GM12878 (cell line): ENCODE results near the gene GTPBP6. TPM values are rescaled to one million over a fixed set of nuclear protein-coding genes. Genes with fewer than 3 reads are reported as not detected.

Source experiments
- ATAC-seq: fragments of 200-7000 bp; cut with Tn5 transposase; 3 replicates; pipeline ENCODE4 v1.9.1; 2020; ENCODE audit warnings: mild to moderate bottlenecking, moderate library complexity
- BruUV-seq: library from RNA; stranded (reverse); fragments of 400-500 nt; replicated peaks from 2 replicates; lab custom pipeline; 2021; lab: Mats Ljungman, UMichigan
- CTCF ChIA-PET: fragments of 300-600 bp; sonication (Branson Sonifier 250); formaldehyde crosslinking; extraction: SDS; loops from one replicate; lab custom pipeline; 2021; ENCODE audit warnings: inconsistent platforms; lab: Yijun Ruan, JAX
- POLR2A ChIA-PET: fragments of 350-600 bp; formaldehyde crosslinking; extraction: SDS; loops from one replicate; lab custom pipeline; 2021; ENCODE audit warnings: inconsistent platforms; lab: Charles Lee
- RAD21 ChIA-PET: fragments of 300-600 bp; sonication (Branson Sonifier 250); formaldehyde crosslinking; loops from one replicate; lab custom pipeline; 2023; ENCODE audit warnings: antibody characterized with exemption; ENCODE audit not compliant: unreplicated experiment; lab: Charles Lee
- SMC1A ChIA-PET: fragments of 300-600 bp; sonication (Branson Sonifier 250); formaldehyde crosslinking; loops from one replicate; lab custom pipeline; 2023; ENCODE audit not compliant: unreplicated experiment, uncharacterized antibody; lab: Charles Lee
- DNase-seq: peaks from one replicate; pipeline ENCODE4 v3.0.0-alpha.2; 2011; ENCODE audit warnings: low read depth, low spot score
- FAIRE-seq: peaks from 3 replicates; lab custom pipeline; 2011; peaks lifted over from hg19 to GRCh38; lab: Jason Lieb, UNC
- H2AFZ ChIP-seq: 2 replicates; pipeline ENCODE4 v1.6.0; 2011; ENCODE audit warnings: low read depth, low read length, control low read depth; ENCODE audit not compliant: control insufficient read depth
- H3K27ac ChIP-seq: 2 replicates; pipeline ENCODE4 v1.5.1; 2011; ENCODE audit warnings: control low read depth; ENCODE audit not compliant: control insufficient read depth, insufficient read depth
- H3K27me3 ChIP-seq, 2 experiments: replicated peaks in 1 of 2; 2 replicates each; pipeline versions ENCODE4 v1.6.0 to v1.6.1; 2011; ENCODE audit warnings: low read length in 1 of 2; ENCODE audit not compliant: control insufficient read depth in 2 of 2, insufficient read depth in 2 of 2
- H3K36me3 ChIP-seq, 2 experiments: 2 replicates each; pipeline ENCODE4 v1.5.1; 2011; ENCODE audit warnings: low read length in 1 of 2; ENCODE audit not compliant: control insufficient read depth in 2 of 2, insufficient read depth in 2 of 2
- H3K4me1 ChIP-seq: 2 replicates; pipeline ENCODE4 v1.6.1; 2011; ENCODE audit warnings: mild to moderate bottlenecking, low read length, moderate library complexity, mixed read lengths; ENCODE audit not compliant: control insufficient read depth, insufficient read depth
- H3K4me2 ChIP-seq: 2 replicates; pipeline ENCODE4 v1.6.0; 2011; ENCODE audit warnings: control low read depth; ENCODE audit not compliant: control insufficient read depth, insufficient read depth
- H3K4me3 ChIP-seq: fragments of 200-600 bp; sonication (generic); 2 replicates; pipeline ENCODE4 v1.5.1; 2016
- H3K79me2 ChIP-seq: 2 replicates; pipeline ENCODE4 v1.6.0; 2011; ENCODE audit warnings: low read length; ENCODE audit not compliant: control insufficient read depth, insufficient read depth
- H3K9ac ChIP-seq: 2 replicates; pipeline ENCODE4 v1.8.0; 2011; ENCODE audit warnings: low read length, control low read depth, mixed read lengths; ENCODE audit not compliant: control insufficient read depth, insufficient read depth
- H3K9me3 ChIP-seq: replicated peaks from 3 replicates; pipeline ENCODE4 v1.5.1; 2011; ENCODE audit warnings: mild to moderate bottlenecking, low read length; ENCODE audit not compliant: control insufficient read depth, insufficient read depth
- H4K20me1 ChIP-seq: 2 replicates; pipeline ENCODE4 v1.6.0; 2011; ENCODE audit not compliant: control insufficient read depth, insufficient read depth
- MYC ChIP-seq: IDR thresholded peaks from 2 replicates; pipeline ENCODE4 v1.6.1; 2011; ENCODE audit warnings: mild to moderate bottlenecking, low read length, moderate library complexity, inconsistent platforms; ENCODE audit not compliant: insufficient read depth, insufficient replicate concordance, insufficient read length, severe bottlenecking
- POLR2AphosphoS2 ChIP-seq: IDR thresholded peaks from 2 replicates; pipeline ENCODE4 v1.6.1; 2011; ENCODE audit warnings: low read depth, mild to moderate bottlenecking, low read length, improper control_type of control experiment, moderate library complexity
- RCOR1 ChIP-seq: conservative IDR thresholded peaks from 2 replicates; pipeline ENCODE4 v1.6.1; 2012; ENCODE audit warnings: low read depth, low read length, improper control_type of control experiment
- RFX5 ChIP-seq: IDR thresholded peaks from 2 replicates; pipeline ENCODE4 v1.6.1; 2011; ENCODE audit warnings: low read depth, low read length, improper control_type of control experiment
- SREBF1 ChIP-seq: IDR thresholded peaks from 2 replicates; pipeline ENCODE4 v1.6.1; 2012; ENCODE audit warnings: mild to moderate bottlenecking, low read length
- USF1 ChIP-seq: IDR thresholded peaks from 2 replicates; pipeline ENCODE4 v1.6.1; 2011; ENCODE audit warnings: borderline replicate concordance, low read depth, mild to moderate bottlenecking, moderate library complexity, mixed read lengths, low read length; ENCODE audit not compliant: insufficient read depth; ENCODE audit errors: extremely low read length
- ZBTB11 ChIP-seq: fragments of 450-650 bp; formaldehyde crosslinking; IDR thresholded peaks from 2 replicates; pipeline ENCODE4 v1.5.0; 2022; ENCODE audit warnings: mild to moderate bottlenecking, missing genetic modification characterization
- WGBS: methylation state at CpG from one replicate; pipeline ENCODE4 v1.1.6; 2016; ENCODE audit warnings: low lambda C conversion rate; ENCODE audit not compliant: insufficient replicate concordance, insufficient coverage; ENCODE audit errors: missing lambda C conversion rate; 5-methylcytosine and 5-hydroxymethylcytosine counted together
- in situ Hi-C: fragments of 300-500 bp; cut with MboI; formaldehyde crosslinking; loops from 9 replicates; pipeline ENCODE4 v1.14.3; 2018; ENCODE audit warnings: mixed read lengths
- intact Hi-C: fragments of 100-400 bp; cut with micrococcal nuclease; formaldehyde crosslinking; loops from one replicate; pipeline ENCODE4 v1.14.2; 2022; ENCODE audit not compliant: unreplicated experiment
- polyA plus RNA-seq, 11 experiments: library from polyadenylated mRNA; depleted of rRNA in 4 of 11; unstranded in 6 of 11; stranded (reverse) in 5 of 11; fragments of >200 nt; fragmentation: Nextera tagmentation in 4 of 11; fragmentation: Illumina TruSeq in 1 of 11; extraction: Ambion mirVana in 4 of 11; extraction: Trizol in 1 of 11; gene quantifications; 1 replicate in 1 of 11; 2 replicates in 10 of 11; pipeline versions ENCODE4 v1.2.1 to v1.2.3, GENCODE V29; 2011 to 2016; ENCODE audit warnings: inconsistent platforms in 2 of 11, missing spikeins in 2 of 11, low read depth in 1 of 11
- total RNA-seq, 4 experiments: library from RNA; depleted of rRNA in 3 of 4; stranded (reverse); fragments of >200 nt in 3 of 4; fragmentation: Illumina TruSeq in 1 of 4; extraction: Trizol in 1 of 4; gene quantifications; 2 replicates each; pipeline versions ENCODE4 v1.2.1 to v1.2.3, GENCODE V29; 2013 to 2021

GTPBP6 gene
- total and polyA plus RNA-seq, 10 of the 15 experiments (the other 5 are each of a cell fraction or from before 2014, with no cell fraction given), result 0.31 to 71.0 (median 21.1) TPM

GRCh38 chrX:362937-363620 is 44.5 kb upstream of the GTPBP6 start:
- RAD21 ChIA-PET, result no interaction called here
- Histone ChIP-seq H3K4me1 (no peaks in the 10 kb centered on the region), H4K20me1 (no peaks in the 10 kb centered on the region), H3K9me3 (peaks cover 3% of the 10 kb centered on the region; the same call in 2 of the 3 replicates), H3K4me2 (no peak overlapping the region), H3K27ac (no peak overlapping the region), H3K4me3 (no peak overlapping the region), H2AFZ (no peak overlapping the region), H3K27me3 (no peaks in the 10 kb centered on the region), H3K79me2 (no peaks in the 10 kb centered on the region), H3K9ac (no peak overlapping the region), H3K36me3 (no peaks in the 10 kb centered on the region)
- POLR2A ChIA-PET, result no interaction called here
- TF ChIP-seq SREBF1 (no peak), USF1 (no peak), RCOR1 (no peak), POLR2AphosphoS2 (no peak), ZBTB11 (CRISPR knock-in tag) (no peak), MYC (no peak), RFX5 (no peak)
- ATAC-seq, result no peak
- CTCF ChIA-PET, result no interaction called here
- SMC1A ChIA-PET, result no interaction called here
- no peak for FAIRE-seq
- no peak for DNase-seq
- intact Hi-C loops, result no loop called here
- BruUV-seq, result no TSS peak
- 70% methylated on average over 38 of the region's 38 CpGs for WGBS
- in situ Hi-C loops, result no loop called here
